LNCaP clone FGC (cell line): ENCODE results near the gene TMEM235.

Experiments used
- DNase-seq: peaks from one replicate; pipeline ENCODE4 v3.0.0-alpha.2; 2011; ENCODE audit warnings: low read depth
- H3K4me3 ChIP-seq: 2 replicates; pipeline ENCODE4 v1.5.1; 2011; ENCODE audit warnings: mild to moderate bottlenecking, low read depth, low read length, control low read depth
- CTCF ChIP-seq: IDR thresholded peaks from 2 replicates; pipeline ENCODE4 v1.5.1; 2012; ENCODE audit warnings: mild to moderate bottlenecking; ENCODE audit not compliant: control insufficient read depth, insufficient read depth; ENCODE audit errors: extremely low read depth

TMEM235 gene

DNA sequence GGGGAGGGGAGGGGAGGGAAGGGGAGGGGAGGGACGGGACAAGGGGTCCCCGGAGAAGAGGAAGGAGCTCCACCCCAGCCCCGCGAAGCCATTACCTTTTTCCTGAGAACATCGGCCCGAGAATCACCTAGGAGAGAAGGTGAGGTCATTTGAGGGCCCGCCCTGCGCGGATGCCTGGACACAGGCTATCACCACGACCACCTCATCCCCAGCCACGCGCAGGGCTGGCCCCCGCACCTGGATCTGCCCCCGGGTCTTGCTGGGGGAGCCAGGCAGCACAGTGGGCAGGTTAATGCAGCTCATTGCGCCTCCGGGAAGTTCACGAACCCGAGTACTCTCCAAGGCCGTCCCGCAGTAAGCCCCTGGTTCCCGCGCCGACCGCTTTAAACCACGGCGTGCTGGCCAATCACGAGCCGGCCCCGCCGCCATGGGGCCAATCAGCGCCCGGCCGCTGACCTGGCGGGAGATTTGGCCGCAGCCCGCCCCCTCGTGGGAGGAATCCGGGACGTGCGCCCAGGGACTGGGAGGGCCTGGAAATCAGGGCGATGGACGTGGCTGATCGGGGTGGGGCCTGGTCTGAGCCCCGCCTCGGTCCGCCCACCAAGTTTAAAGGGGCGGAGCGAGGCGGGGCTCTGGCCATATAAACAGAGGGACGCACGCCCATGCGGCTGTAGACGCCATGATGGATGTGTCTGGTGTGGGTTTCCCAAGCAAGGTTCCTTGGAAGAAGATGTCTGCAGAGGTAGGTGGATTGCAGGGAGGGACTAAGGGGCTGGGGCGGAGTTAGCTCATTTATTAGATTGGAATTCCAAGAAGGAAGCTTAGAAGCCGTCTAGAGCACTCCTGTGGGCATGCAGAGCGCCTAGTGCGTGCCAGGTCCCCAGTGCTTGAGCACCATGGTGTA lies 44.5 kb upstream of the TMEM235 start, which contains the start of the genes AFMID and TK1:
AFMID (plus strand) TSS at position 671 of the 904 bp plus-strand sequence; CDS start at position 680, 9 bp downstream.
TK1 (minus strand) TSS at position 361 of the 904 bp plus-strand sequence; CDS start at position 303, 58 bp downstream.
- peak within 1 kb of the TSS; percentile 74 for H3K4me3 ChIP-seq
- TF ChIP-seq CTCF: peak; percentile 52
- DNase-seq: peak; percentile 96

- TF ChIP-seq CTCF: no peak
- H3K4me3 ChIP-seq: no peak overlapping the region
- DNase-seq: no peak
These were observed 34.7 kb upstream of the TMEM235 start for GRCh38 chr17:78196716-78197115.

DNA sequence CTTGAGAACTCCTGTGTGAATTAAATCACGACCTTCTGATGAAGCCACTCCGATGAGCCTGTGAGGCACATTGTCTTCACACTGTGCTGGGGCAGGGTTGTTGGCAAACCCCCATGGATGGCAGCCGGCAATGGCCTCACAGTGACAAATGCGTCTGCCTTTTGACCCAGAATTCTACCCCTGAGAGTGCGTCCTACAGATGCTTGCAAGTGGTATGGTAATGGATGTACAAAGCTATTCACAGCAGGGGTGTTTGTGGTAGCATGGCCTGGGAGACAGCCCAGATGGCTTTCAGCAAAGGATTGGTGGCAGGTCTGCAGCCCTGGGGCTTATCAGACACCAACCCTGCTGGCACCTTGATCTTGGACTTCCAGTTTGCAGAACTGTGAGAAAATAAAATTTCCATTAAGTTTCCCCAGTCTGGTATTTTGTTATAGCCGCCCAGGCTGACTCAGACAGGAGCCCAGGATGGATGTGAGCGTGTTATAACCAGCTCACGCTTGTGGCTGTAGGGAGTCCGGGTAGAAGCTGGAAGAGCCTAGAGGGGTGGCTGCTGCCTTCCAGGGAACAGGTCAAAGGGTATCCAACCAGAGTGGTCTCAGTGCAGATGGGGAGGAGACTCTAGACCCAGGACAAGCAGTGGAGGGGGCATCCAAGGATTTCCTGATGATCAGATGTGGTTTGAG lies 34.1 kb upstream of the TMEM235 start:
- no peak overlapping the region for H3K4me3 ChIP-seq
- TF ChIP-seq CTCF: no peak
- DNase-seq: no peak

GRCh38 chr17:78200451-78200850 lies 31.0 kb upstream of the TMEM235 start:
- TF ChIP-seq CTCF: no peak
- no peak overlapping the region for H3K4me3 ChIP-seq
- DNase-seq: no peak

- no peak for TF ChIP-seq CTCF
- no peak for DNase-seq
These were observed 28.8 kb upstream of the TMEM235 start for GRCh38 chr17:78202666-78203065.

GRCh38 chr17:78204387-78205123 lies 26.9 kb upstream of the TMEM235 start:
- DNase-seq: no peak
- TF ChIP-seq CTCF: no peak
- H3K4me3 ChIP-seq: no peak overlapping the region

More at GRCh38 chr17:78202666-78203065, 28.8 kb upstream of the TMEM235 start:
- no peak overlapping the region for H3K4me3 ChIP-seq
